T-helper 17 cell (primary cell): ENCODE data around the gene PDE3A. TPM values are rescaled to one million over a fixed set of nuclear protein-coding genes. Genes with fewer than 3 reads are reported as not detected.
"Not testable (repeated sequence)": the region's sequence is repeated elsewhere in the genome, so short reads cannot be mapped to it uniquely, and the experiment has no call there.

Source experiments
- ATAC-seq: fragments of 150-1000 bp; cut with Tn5 transposase; 2 replicates; pipeline ENCODE4 v1.10.0; 2021; ENCODE audit warnings: mild to moderate bottlenecking, moderate library complexity
- DNase-seq, 3 donors: peaks; one replicate each; pipeline versions ENCODE4 v3.0.0 to v3.0.0-alpha.2; 2020 to 2021
- H3K9me3 ChIP-seq: one replicate; pipeline ENCODE4 v1.7.0; 2013; ENCODE audit warnings: low read length, mild to moderate bottlenecking; ENCODE audit not compliant: control insufficient read depth, poor library complexity, severe bottlenecking
- H3K27ac Mint-ChIP-seq: one replicate; pipeline ENCODE4 v1.8.0; 2022; ENCODE audit warnings: mild to moderate bottlenecking, moderate library complexity, mixed read lengths
- H3K27me3 Mint-ChIP-seq: one replicate; pipeline ENCODE4 v1.8.0; 2022; ENCODE audit warnings: mixed read lengths
- H3K36me3 Mint-ChIP-seq: one replicate; pipeline ENCODE4 v1.8.0; 2022; ENCODE audit warnings: low read depth, mixed read lengths
- H3K4me1 Mint-ChIP-seq: one replicate; pipeline ENCODE4 v1.8.0; 2022; ENCODE audit warnings: mild to moderate bottlenecking, mixed read lengths
- H3K4me3 Mint-ChIP-seq: one replicate; pipeline ENCODE4 v1.8.0; 2022; ENCODE audit warnings: mild to moderate bottlenecking, moderate library complexity, mixed read lengths
- total RNA-seq, 4 donors: library from RNA in 2 of 4; stranded (reverse) in 2 of 4; gene quantifications; one replicate each; pipeline ENCODE4 v1.2.3 and lab custom pipeline; 2022 to 2026

PDE3A gene
- total RNA-seq, 2 donors from 2014 or later: 0.07 to 2.8 TPM

DNA sequence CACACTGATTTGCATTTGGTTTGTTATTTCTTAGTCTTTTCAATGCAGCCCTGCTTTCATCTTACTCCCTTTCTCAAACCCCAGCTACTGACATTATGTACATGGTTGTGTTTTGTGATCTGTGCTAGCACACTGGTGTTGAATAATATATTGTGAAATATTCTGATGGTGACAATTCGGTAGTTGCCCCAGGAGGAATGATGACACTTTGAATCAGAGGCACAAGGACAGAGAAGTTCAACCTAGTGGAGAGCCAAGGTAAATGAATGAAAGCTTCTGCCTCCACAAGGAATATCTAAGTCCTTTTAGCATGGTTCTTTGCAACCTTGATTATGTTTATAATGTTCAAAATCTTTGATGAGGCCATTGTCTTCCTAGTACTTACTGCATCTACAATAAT is 159.9 kb downstream of the PDE3A start:
- ATAC-seq (no peak), DNase-seq (no peak)
- H3K36me3 Mint-ChIP-seq: no peaks in the 10 kb centered on the region
- no peak overlapping the region for H3K27ac Mint-ChIP-seq
- H3K9me3 ChIP-seq: no peaks in the 10 kb centered on the region
- no peaks in the 10 kb centered on the region for H3K4me1 Mint-ChIP-seq
- H3K4me3 Mint-ChIP-seq: no peak overlapping the region
- H3K27me3 Mint-ChIP-seq: no peaks in the 10 kb centered on the region

DNA sequence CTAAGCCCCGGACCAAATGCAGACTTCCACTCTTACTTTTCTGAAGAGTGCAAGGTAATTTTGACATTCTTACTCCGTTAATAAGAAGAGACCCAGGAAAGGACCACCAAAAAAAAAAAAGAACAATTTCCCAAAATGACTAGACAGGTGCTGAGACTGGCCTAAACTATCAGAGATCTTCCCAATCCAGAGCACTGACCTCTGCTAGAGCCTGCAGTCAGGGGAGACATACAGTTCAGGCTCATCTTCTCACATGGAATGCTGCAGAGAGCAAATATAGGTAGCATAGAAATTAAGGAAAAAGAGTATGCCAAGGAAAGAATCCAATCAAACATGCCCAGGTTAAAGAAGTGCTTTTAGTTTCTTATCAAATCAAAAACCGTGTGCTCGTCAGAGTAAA is 177.9 kb downstream of the PDE3A start:
- DNase-seq (no peak), ATAC-seq (no peak)
- Mint-ChIP-seq H3K27me3 (peaks cover 5% of the 10 kb centered on the region), H3K36me3 (no peaks in the 10 kb centered on the region), H3K4me3 (no peak overlapping the region), H3K4me1 (no peaks in the 10 kb centered on the region), H3K27ac (no peak overlapping the region)
- H3K9me3 ChIP-seq: no peaks in the 10 kb centered on the region

DNA sequence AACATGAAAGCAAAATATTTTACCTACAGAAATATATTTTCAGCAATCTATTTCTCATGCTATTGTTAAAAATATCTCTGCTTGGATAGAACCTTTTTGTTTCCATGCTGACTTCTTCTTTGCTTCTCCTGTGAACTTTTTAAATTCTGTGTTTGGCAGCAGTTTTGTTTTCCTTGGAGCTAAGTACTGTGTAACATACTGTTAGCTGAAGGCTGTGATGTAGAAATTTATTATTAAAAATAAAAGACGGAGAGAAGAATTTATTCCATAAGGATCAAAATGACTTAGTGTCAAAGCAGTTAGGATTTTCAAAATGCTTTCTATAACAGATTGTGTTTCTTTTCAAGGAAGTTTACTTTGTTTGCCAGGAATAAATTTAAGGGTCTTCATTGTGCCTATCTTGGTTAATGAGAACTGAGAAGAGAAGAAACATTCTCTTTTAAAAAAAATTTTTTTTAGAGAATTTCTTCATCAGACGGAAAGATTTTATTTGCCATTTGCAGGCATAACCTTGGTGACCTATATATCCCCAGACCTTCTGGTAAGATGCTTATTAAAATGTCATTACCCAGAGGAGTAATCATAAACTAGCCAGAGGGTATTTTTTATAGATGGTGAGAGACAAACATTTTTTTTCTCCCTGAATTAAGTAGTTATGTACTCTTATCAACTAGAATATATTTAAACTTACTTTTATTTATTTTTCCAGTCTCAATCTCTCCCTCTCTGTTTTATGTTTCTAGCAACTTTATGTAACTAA is 179.7 kb downstream of the PDE3A start:
- Mint-ChIP-seq H3K27me3 (peaks cover 5% of the 10 kb centered on the region), H3K36me3 (no peaks in the 10 kb centered on the region), H3K4me3 (no peak overlapping the region), H3K27ac (no peak overlapping the region), H3K4me1 (no peaks in the 10 kb centered on the region)
- no peaks in the 10 kb centered on the region for H3K9me3 ChIP-seq
- DNase-seq (no peak), ATAC-seq (no peak)

DNA sequence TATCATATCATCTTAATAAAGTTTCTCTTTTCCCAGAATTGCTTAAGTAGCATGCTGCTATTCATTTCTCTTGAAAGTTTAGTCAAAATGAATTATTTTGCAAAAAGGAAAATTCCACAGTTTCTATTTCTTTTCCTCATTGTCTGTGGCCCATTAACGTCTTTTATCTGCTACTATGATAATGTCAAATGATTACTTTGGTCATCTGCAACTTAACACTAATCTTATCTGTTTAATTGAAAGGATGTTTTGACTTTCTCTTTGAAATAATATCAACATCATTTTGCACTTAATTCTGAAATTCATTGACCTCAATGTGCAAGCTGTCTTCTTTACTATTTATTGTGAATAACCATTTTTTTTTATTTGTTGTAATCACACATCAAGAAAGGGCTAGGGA is 180.3 kb downstream of the PDE3A start:
- ATAC-seq: no peak
- no peak for DNase-seq
- H3K4me3 Mint-ChIP-seq: no peak overlapping the region
- no peak overlapping the region for H3K27ac Mint-ChIP-seq
- no peaks in the 10 kb centered on the region for H3K4me1 Mint-ChIP-seq
- H3K27me3 Mint-ChIP-seq: peaks cover 5% of the 10 kb centered on the region
- H3K36me3 Mint-ChIP-seq: no peaks in the 10 kb centered on the region
- H3K9me3 ChIP-seq: no peaks in the 10 kb centered on the region

DNA sequence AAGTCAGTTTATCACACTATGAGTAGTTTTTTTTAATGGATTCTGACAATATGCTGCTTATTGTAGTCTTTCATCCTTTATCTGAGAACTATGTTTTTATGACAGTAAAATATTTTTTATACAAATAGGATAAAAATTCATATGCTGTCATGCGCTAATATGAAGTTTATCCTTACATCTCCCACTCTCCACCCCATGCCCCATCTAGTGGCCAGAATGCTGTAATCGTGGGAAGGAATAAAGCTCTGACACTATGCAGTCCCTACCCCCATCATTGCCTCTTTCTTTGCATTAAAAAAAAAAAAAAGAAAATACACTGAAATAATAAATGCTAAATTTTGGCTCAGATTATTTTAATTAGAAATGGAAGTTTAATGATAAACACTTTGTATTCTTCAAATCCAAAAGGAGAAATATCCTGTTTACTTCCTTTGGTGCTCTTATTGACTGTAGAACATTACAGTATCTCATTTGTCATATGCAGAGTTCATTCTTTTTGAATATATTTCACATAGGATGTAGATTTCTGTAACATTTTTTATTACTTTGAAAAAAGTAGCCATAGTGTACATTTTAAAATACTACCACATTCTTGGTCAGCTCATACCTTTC is 180.9 kb downstream of the PDE3A start:
- no peak for ATAC-seq
- no peaks in the 10 kb centered on the region for H3K9me3 ChIP-seq
- Mint-ChIP-seq H3K4me1 (no peaks in the 10 kb centered on the region), H3K36me3 (no peaks in the 10 kb centered on the region), H3K4me3 (no peak overlapping the region), H3K27me3 (peaks cover 5% of the 10 kb centered on the region), H3K27ac (no peak overlapping the region)
- no peak for DNase-seq

DNA sequence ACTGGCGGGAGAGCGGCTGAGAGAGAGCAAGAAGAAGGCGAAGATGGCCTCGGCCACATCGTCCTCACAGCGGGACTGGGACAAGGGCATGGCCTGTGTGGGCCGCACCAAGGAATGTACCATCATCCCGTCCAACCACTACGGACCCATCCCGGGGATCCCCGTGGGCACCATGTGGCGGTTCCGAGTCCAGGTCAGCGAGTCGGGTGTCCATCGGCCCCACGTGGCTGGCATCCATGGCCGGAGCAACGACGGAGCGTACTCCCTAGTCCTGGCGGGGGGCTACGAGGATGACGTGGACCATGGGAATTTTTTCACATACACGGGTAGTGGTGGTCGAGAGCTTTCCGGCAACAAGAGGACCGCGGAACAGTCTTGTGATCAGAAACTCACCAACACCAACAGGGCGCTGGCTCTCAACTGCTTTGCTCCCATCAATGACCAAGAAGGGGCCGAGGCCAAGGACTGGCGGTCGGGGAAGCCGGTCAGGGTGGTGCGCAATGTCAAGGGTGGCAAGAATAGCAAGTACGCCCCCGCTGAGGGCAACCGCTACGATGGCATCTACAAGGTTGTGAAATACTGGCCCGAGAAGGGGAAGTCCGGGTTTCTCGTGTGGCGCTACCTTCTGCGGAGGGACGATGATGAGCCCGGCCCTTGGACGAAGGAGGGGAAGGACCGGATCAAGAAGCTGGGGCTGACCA is 183.6 kb downstream of the PDE3A start:
- H3K4me1 Mint-ChIP-seq, H3K27me3 Mint-ChIP-seq, H3K4me3 Mint-ChIP-seq, H3K9me3 ChIP-seq, DNase-seq, H3K36me3 Mint-ChIP-seq, H3K27ac Mint-ChIP-seq, ATAC-seq: not testable (repeated sequence)

DNA sequence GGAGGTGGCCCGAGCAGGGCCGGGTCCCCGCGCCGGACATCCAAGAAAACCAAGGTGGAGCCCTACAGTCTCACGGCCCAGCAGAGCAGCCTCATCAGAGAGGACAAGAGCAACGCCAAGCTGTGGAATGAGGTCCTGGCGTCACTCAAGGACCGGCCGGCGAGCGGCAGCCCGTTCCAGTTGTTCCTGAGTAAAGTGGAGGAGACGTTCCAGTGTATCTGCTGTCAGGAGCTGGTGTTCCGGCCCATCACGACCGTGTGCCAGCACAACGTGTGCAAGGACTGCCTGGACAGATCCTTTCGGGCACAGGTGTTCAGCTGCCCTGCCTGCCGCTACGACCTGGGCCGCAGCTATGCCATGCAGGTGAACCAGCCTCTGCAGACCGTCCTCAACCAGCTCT is 184.2 kb downstream of the PDE3A start:
- not testable (repeated sequence) for H3K36me3 Mint-ChIP-seq, H3K4me3 Mint-ChIP-seq, H3K27ac Mint-ChIP-seq, DNase-seq, ATAC-seq, H3K4me1 Mint-ChIP-seq, H3K9me3 ChIP-seq, H3K27me3 Mint-ChIP-seq

DNA sequence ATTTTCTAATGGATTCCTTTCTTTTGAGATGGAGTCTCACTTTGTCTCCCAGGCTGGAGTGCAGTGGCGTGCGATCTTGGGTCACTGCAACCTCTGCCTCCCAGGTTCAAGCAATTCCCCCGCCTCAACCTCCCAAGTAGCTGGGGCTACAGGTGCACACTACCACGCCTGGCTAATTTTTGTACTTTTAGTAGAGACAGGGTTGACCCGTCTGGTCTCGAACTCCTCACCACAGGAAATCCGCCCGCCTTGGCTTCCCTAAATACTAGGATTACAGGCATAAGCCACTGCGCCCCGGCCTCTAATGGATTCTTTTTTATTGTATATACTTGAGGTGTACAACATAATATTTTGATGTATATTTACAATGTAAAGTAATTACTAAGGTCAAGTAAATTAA is 186.7 kb downstream of the PDE3A start:
- no peak overlapping the region for H3K4me3 Mint-ChIP-seq
- H3K36me3 Mint-ChIP-seq: no peaks in the 10 kb centered on the region
- ATAC-seq (no peak), DNase-seq (no peak)
- no peaks in the 10 kb centered on the region for H3K4me1 Mint-ChIP-seq
- no peaks in the 10 kb centered on the region for H3K9me3 ChIP-seq
- H3K27me3 Mint-ChIP-seq: no peaks in the 10 kb centered on the region
- H3K27ac Mint-ChIP-seq: no peak overlapping the region

DNA sequence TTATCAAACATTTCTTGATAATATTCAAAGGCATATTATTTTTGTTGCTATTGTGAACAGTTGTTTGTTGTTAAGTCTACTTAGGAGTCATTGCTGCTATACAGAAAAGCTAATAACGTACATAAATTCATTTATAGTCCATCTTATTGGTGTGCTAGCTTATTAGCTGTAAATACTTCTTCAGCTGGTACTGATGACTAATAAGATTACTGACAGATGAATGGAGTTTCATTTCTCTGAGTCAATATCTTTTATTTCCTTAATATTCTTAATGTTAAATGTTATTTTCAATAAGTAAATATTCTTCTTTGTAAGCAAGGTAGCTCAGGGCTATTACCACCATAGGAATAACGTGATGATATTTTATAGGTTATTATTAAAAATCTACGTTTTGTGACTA is 187.4 kb downstream of the PDE3A start:
- ATAC-seq: no peak
- H3K9me3 ChIP-seq: no peaks in the 10 kb centered on the region

DNA sequence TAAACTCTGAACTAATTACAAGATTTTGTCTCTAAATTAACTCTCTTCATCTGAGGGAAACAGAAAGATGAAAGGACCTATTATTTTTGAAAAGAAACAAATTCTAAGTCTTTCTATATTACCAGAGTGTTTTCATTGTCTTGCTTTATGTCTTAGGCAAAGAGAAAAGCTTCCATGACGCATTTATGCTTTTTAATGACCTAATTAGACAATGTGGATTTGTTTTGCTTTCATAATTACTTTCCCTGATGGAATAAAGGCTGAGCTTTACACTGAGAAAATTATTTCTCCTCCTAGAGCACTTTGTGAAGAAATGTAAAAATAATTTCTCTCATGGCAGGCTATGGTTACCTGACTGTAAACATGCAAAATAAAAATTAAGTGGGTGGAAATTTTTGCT is 188.8 kb downstream of the PDE3A start:
- Mint-ChIP-seq H3K27ac (no peak overlapping the region), H3K4me3 (no peak overlapping the region), H3K27me3 (no peaks in the 10 kb centered on the region), H3K4me1 (no peaks in the 10 kb centered on the region), H3K36me3 (no peaks in the 10 kb centered on the region)
- DNase-seq (no peak), ATAC-seq (no peak)
- no peaks in the 10 kb centered on the region for H3K9me3 ChIP-seq

More for the DNA sequence above, 187.4 kb downstream of the PDE3A start:
- H3K36me3 Mint-ChIP-seq: no peaks in the 10 kb centered on the region
- no peak overlapping the region for H3K27ac Mint-ChIP-seq
- H3K4me3 Mint-ChIP-seq: no peak overlapping the region
- H3K27me3 Mint-ChIP-seq: no peaks in the 10 kb centered on the region
- no peaks in the 10 kb centered on the region for H3K4me1 Mint-ChIP-seq
- no peak for DNase-seq

DNA sequence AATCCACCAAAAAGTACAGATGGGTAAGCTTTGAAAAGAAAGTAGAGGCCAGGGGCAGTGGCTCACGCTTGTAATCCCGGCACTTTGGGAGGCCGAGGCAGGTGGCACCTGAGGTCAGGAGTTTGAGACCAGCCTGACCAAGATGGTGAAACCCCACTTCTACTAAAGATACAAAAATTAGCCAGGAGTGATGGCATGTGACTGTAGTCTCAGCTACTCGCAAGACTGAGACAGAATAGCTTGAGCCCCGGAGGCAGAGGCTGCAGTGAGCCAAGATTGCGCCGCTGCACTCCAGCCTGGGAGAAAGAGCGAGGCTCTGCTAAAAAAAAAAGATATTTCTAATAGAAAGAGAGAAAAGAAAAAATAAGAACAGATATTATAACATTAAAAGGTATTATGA is 192.6 kb downstream of the PDE3A start:
- Mint-ChIP-seq H3K4me3 (no peak overlapping the region), H3K27me3 (no peaks in the 10 kb centered on the region), H3K27ac (no peak overlapping the region), H3K36me3 (no peaks in the 10 kb centered on the region), H3K4me1 (no peaks in the 10 kb centered on the region)
- no peaks in the 10 kb centered on the region for H3K9me3 ChIP-seq
- ATAC-seq: no peak
- DNase-seq: no peak

DNA sequence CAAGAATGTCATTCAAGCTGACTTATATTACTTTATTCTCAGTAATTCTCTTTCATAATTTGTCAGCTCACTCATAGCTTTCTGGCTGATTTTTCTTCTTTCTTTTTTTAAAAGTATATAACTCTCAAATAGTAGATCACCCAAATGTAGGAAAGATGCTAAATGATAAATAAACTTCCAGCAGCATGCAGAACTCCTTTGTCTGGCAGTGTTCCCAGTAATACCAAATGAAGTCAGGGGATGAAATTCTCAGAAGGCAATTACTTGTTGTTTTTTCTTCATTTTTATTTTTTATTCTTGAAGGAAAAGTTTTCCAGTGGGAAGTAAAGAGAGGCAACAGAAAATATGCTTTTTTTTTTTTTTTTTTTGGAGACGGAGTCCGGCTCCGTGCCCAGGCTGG is 193.5 kb downstream of the PDE3A start:
- H3K9me3 ChIP-seq: no peaks in the 10 kb centered on the region
- ATAC-seq: no peak
- H3K27me3 Mint-ChIP-seq: no peaks in the 10 kb centered on the region
- DNase-seq: no peak
- H3K36me3 Mint-ChIP-seq: no peaks in the 10 kb centered on the region
- no peak overlapping the region for H3K27ac Mint-ChIP-seq
- H3K4me3 Mint-ChIP-seq: no peak overlapping the region
- no peaks in the 10 kb centered on the region for H3K4me1 Mint-ChIP-seq

DNA sequence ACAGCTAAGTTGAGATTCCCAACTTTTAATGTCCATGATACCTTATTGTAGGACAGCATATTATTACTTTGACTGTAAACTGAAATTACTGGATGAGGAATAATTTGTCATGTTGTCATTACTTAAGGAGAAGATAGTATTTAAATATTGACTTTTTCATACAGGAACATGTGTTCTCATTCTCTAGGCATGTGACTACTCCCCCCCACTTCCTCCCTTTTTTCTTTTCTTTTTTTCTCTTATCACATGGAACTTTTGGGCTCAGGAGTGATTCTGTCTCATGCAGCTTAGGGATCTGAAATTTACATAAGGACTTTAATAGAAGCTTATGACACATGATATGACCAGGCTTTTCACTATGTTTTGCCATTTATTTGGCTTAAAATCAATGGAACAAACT is 199.1 kb downstream of the PDE3A start:
- Mint-ChIP-seq H3K4me3 (no peak overlapping the region), H3K27ac (no peak overlapping the region), H3K4me1 (no peaks in the 10 kb centered on the region), H3K36me3 (no peaks in the 10 kb centered on the region), H3K27me3 (no peaks in the 10 kb centered on the region)
- ATAC-seq: no peak
- H3K9me3 ChIP-seq: no peaks in the 10 kb centered on the region
- no peak for DNase-seq

DNA sequence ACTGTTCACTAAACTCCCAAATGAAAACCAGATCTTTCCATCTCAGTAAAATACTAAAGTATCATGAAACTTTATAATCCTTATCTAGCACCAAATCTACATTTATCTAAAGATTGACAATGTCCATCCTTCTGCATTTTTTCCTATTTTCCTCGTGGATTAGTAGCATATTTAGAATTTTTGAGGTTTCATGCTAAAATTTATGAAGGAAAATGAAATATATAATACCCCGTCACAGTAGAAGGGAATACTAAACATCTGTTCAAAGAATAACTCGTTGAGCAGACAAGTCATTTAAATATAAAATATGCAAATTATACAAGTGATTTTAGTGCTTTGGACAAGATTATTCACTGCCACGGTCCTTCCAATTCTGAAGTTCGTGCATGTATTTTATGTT is 204.1 kb downstream of the PDE3A start:
- Mint-ChIP-seq H3K27me3 (no peaks in the 10 kb centered on the region), H3K4me1 (no peaks in the 10 kb centered on the region), H3K36me3 (no peaks in the 10 kb centered on the region), H3K27ac (no peak overlapping the region), H3K4me3 (no peak overlapping the region)
- ATAC-seq (no peak), DNase-seq (no peak)
- H3K9me3 ChIP-seq: no peaks in the 10 kb centered on the region
